PC-3 (cell line): ENCODE results near the gene P4HTM. TPM values are rescaled to one million over a fixed set of nuclear protein-coding genes. Genes with fewer than 3 reads are reported as not detected.

Experiments
- ATAC-seq: fragments of 200-7000 bp; cut with Tn5 transposase; 2 replicates; pipeline ENCODE4 v1.9.1; 2020; ENCODE audit warnings: mild to moderate bottlenecking, moderate library complexity
- BruUV-seq: library from RNA; stranded (reverse); fragments of 400-500 nt; replicated peaks from 2 replicates; lab custom pipeline; 2021; lab: Mats Ljungman, UMichigan
- CTCF ChIA-PET: fragments of 300-600 bp; sonication (Branson Sonifier 250); formaldehyde crosslinking; loops from one replicate; lab custom pipeline; 2022; ENCODE audit warnings: antibody characterized with exemption; lab: Charles Lee
- POLR2A ChIA-PET: fragments of 300-600 bp; sonication (Branson Sonifier 250); formaldehyde crosslinking; loops from one replicate; lab custom pipeline; 2022; ENCODE audit warnings: antibody characterized with exemption; ENCODE audit not compliant: unreplicated experiment; lab: Charles Lee
- DNase-seq: peaks from one replicate; pipeline ENCODE4 v3.0.0-alpha.2; 2015
- H2AFZ ChIP-seq: fragments of 300-600 bp; sonication (generic); 2 replicates; pipeline ENCODE4 v1.6.0; 2016; ENCODE audit warnings: antibody characterized with exemption, low read length
- H3F3A ChIP-seq: fragments of 300-600 bp; sonication (generic); one replicate; pipeline ENCODE4 v1.6.0; 2017; ENCODE audit warnings: antibody characterized with exemption, low read length, control low read depth, mild to moderate bottlenecking; ENCODE audit not compliant: unreplicated experiment
- H3K27ac ChIP-seq: fragments of 300-600 bp; sonication (generic); 2 replicates; pipeline ENCODE4 v1.5.1; 2016; ENCODE audit warnings: mild to moderate bottlenecking, low read length
- H3K27me3 ChIP-seq: fragments of 300-600 bp; sonication (generic); 2 replicates; pipeline ENCODE4 v1.6.1; 2016; ENCODE audit warnings: low read length, mixed read lengths
- H3K36me3 ChIP-seq: fragments of 300-600 bp; sonication (generic); 2 replicates; pipeline ENCODE4 v1.6.1; 2016; ENCODE audit warnings: low read depth, mixed run types, low read length, mixed read lengths
- H3K4me1 ChIP-seq: fragments of 300-600 bp; sonication (generic); 2 replicates; pipeline ENCODE4 v1.5.1; 2016; ENCODE audit warnings: low read length; ENCODE audit not compliant: insufficient read depth
- H3K4me2 ChIP-seq: fragments of 300-600 bp; sonication (generic); 2 replicates; pipeline ENCODE4 v1.6.0; 2016; ENCODE audit warnings: low read length
- H3K4me3 ChIP-seq: fragments of 300-600 bp; sonication (generic); 2 replicates; pipeline ENCODE4 v1.5.1; 2016; ENCODE audit warnings: mild to moderate bottlenecking, low read length, mixed read lengths
- H3K79me2 ChIP-seq: fragments of 300-600 bp; sonication (generic); 2 replicates; pipeline ENCODE4 v1.6.1; 2017; ENCODE audit warnings: low read length, mixed read lengths
- H3K9ac ChIP-seq: fragments of 300-600 bp; sonication (generic); 2 replicates; pipeline ENCODE4 v1.6.0; 2016; ENCODE audit warnings: mild to moderate bottlenecking, low read length
- H3K9me2 ChIP-seq: fragments of 300-600 bp; sonication (generic); replicated peaks from 2 replicates; pipeline ENCODE4 v1.6.1; 2016; ENCODE audit warnings: mixed run types, low read length, mixed read lengths
- H3K9me3 ChIP-seq: fragments of 300-600 bp; sonication (generic); 2 replicates; pipeline ENCODE4 v1.6.1; 2016; ENCODE audit warnings: low read length, mixed read lengths
- H4K20me1 ChIP-seq: fragments of 300-600 bp; sonication (generic); 2 replicates; pipeline ENCODE4 v1.6.1; 2016; ENCODE audit warnings: low read length, mixed read lengths
- CTCF ChIP-seq: fragments of 300-600 bp; sonication (generic); conservative IDR thresholded peaks from 2 replicates; pipeline ENCODE4 v1.5.1; 2017; ENCODE audit warnings: antibody characterized with exemption, low read depth, mild to moderate bottlenecking, low read length
- EZH2 ChIP-seq: fragments of 300-600 bp; sonication (generic); IDR thresholded peaks from one replicate; pipeline ENCODE4 v1.6.1; 2017; ENCODE audit warnings: antibody characterized with exemption, mild to moderate bottlenecking, low read length; ENCODE audit not compliant: unreplicated experiment
- EZH2phosphoT487 ChIP-seq: fragments of 300-600 bp; sonication (generic); IDR thresholded peaks from 2 replicates; pipeline ENCODE4 v1.6.1; 2018; ENCODE audit warnings: mild to moderate bottlenecking, antibody characterized with exemption, low read length, borderline replicate concordance
- intact Hi-C: fragments of 100-400 bp; cut with micrococcal nuclease; formaldehyde crosslinking; loops from 2 replicates; pipeline ENCODE4 v1.9.0; 2023
- total RNA-seq: library from RNA; depleted of rRNA; stranded (reverse); fragments of >200 nt; gene quantifications from 2 replicates; pipeline ENCODE4 v1.2.3, GENCODE V29; 2014

The P4HTM gene
- total RNA-seq, 1 experiment from 2014 or later = 44.5 TPM

GRCh38 chr3:48991851-48992545, 2.0 kb downstream of the P4HTM start:
- ATAC-seq (no peak), DNase-seq (no peak)
- Histone ChIP-seq H3K27me3 (no peaks in the 10 kb centered on the region), H3K27ac (no peak overlapping the region), H3K36me3 (no peaks in the 10 kb centered on the region), H3K79me2 (peaks cover 48% of the 10 kb centered on the region), H3K4me1 (peaks cover 22% of the 10 kb centered on the region), H3K9ac (no peak overlapping the region), H3F3A (no peaks in the 10 kb centered on the region), H3K4me2 (peak overlapping the region; percentile 94), H3K9me3 (no peaks in the 10 kb centered on the region), H3K9me2 (no peaks in the 10 kb centered on the region), H3K4me3 (peak overlapping the region; percentile 90), H4K20me1 (no peaks in the 10 kb centered on the region), H2AFZ (no peak overlapping the region)
- BruUV-seq = no TSS peak
- POLR2A ChIA-PET = interaction anchor here (1.1 to 1.2 kb wide), 2 partner anchors 15 to 30 kb away, joined by 3 to 5 read pairs; partner anchors contain the start of genes NDUFAF3 and WDR6
- TF ChIP-seq EZH2 (no peak), EZH2phosphoT487 (no peak), CTCF (no peak)
- CTCF ChIA-PET = interaction anchor here (0.5 to 1.6 kb wide), 2 partner anchors 15 to 25 kb away, joined by 3 to 5 read pairs; partner anchors contain the start of gene WDR6
- intact Hi-C loops = loop anchor here (1.0 kb wide), 1 partner anchor 15 kb away; the partner anchor contains the start of gene WDR6

GRCh38 chr3:48993834-48994233, 3.8 kb downstream of the P4HTM start:
- no TSS peak for BruUV-seq
- Histone ChIP-seq H3K4me2 (no peak overlapping the region), H3K9ac (no peak overlapping the region), H3K36me3 (no peaks in the 10 kb centered on the region), H3K9me2 (no peaks in the 10 kb centered on the region), H3K79me2 (peaks cover 48% of the 10 kb centered on the region), H3K4me3 (no peak overlapping the region), H3K4me1 (peaks cover 22% of the 10 kb centered on the region), H3F3A (no peaks in the 10 kb centered on the region), H2AFZ (no peak overlapping the region), H3K9me3 (no peaks in the 10 kb centered on the region), H3K27ac (no peak overlapping the region), H4K20me1 (no peaks in the 10 kb centered on the region), H3K27me3 (no peaks in the 10 kb centered on the region)
- ChIA-PET CTCF (no interaction called here), POLR2A (no interaction called here)
- no peak for DNase-seq
- no peak for ATAC-seq
- TF ChIP-seq EZH2 (no peak), EZH2phosphoT487 (no peak), CTCF (no peak)
- intact Hi-C loops = no loop called here

GRCh38 chr3:48996640-48997039, 6.6 kb downstream of the P4HTM start:
- H3K9me3 ChIP-seq = no peaks in the 10 kb centered on the region
- no TSS peak for BruUV-seq
- H3K9me2 ChIP-seq = no peaks in the 10 kb centered on the region
- H2AFZ ChIP-seq = no peak overlapping the region
- H3K4me1 ChIP-seq = peaks cover 6% of the 10 kb centered on the region; the same call in 1 of the 2 replicates
- ChIA-PET CTCF (no interaction called here), POLR2A (no interaction called here)
- H3K27ac ChIP-seq = no peak overlapping the region
- H3K79me2 ChIP-seq = peaks cover 25% of the 10 kb centered on the region
- H4K20me1 ChIP-seq = no peaks in the 10 kb centered on the region
- H3F3A ChIP-seq = no peaks in the 10 kb centered on the region
- H3K9ac ChIP-seq = no peak overlapping the region
- H3K4me3 ChIP-seq = no peak overlapping the region
- DNase-seq = no peak
- ATAC-seq = no peak
- intact Hi-C loops = no loop called here
- no peak overlapping the region for H3K4me2 ChIP-seq
- H3K36me3 ChIP-seq = no peaks in the 10 kb centered on the region
- no peaks in the 10 kb centered on the region for H3K27me3 ChIP-seq
- TF ChIP-seq EZH2 (no peak), CTCF (no peak), EZH2phosphoT487 (no peak)
